Trophoblast cell (in vitro differentiated cells and primary cell): Measurements from ENCODE around the gene IMPDH2.

Source experiments
- DNase-seq, 2 donors: peaks; one replicate each; pipeline ENCODE4 v3.0.0-alpha.2; 2016
- H2AFZ ChIP-seq: 2 replicates; pipeline ENCODE4 v1.6.1; 2013; ENCODE audit warnings: low read length, moderate library complexity, mild to moderate bottlenecking; ENCODE audit not compliant: insufficient read depth, poor library complexity
- H2AK5ac ChIP-seq: 2 replicates; pipeline ENCODE4 v1.6.1; 2013; ENCODE audit warnings: mild to moderate bottlenecking, low read length
- H2BK120ac ChIP-seq: 2 replicates; pipeline ENCODE4 v1.6.1; 2013; ENCODE audit warnings: low read length, mild to moderate bottlenecking, moderate library complexity; ENCODE audit not compliant: insufficient read depth, poor library complexity
- H2BK12ac ChIP-seq: 2 replicates; pipeline ENCODE4 v1.6.1; 2013; ENCODE audit warnings: mild to moderate bottlenecking, low read length, moderate library complexity
- H2BK5ac ChIP-seq: 2 replicates; pipeline ENCODE4 v1.6.1; 2013; ENCODE audit warnings: low read length, low read depth, moderate library complexity, mild to moderate bottlenecking; ENCODE audit not compliant: poor library complexity
- H3K14ac ChIP-seq: 2 replicates; pipeline ENCODE4 v1.6.1; 2013; ENCODE audit warnings: mild to moderate bottlenecking, low read length
- H3K18ac ChIP-seq: 2 replicates; pipeline ENCODE4 v1.6.1; 2013; ENCODE audit warnings: mild to moderate bottlenecking, low read length
- H3K23ac ChIP-seq: 2 replicates; pipeline ENCODE4 v1.6.1; 2013; ENCODE audit warnings: low read length
- H3K27ac ChIP-seq: 2 replicates; pipeline ENCODE4 v1.5.1; 2013; ENCODE audit warnings: low read depth, mild to moderate bottlenecking, inconsistent platforms, low read length, moderate library complexity
- H3K27me3 ChIP-seq: 2 replicates; pipeline ENCODE4 v1.6.1; 2013; ENCODE audit warnings: inconsistent platforms, mild to moderate bottlenecking, low read length, moderate library complexity; ENCODE audit not compliant: insufficient read depth
- H3K36me3 ChIP-seq, 2 experiments: 1 replicate in 1 of 2; 2 replicates in 1 of 2; pipeline ENCODE4 v1.6.1; 2013; ENCODE audit warnings: low read length in 2 of 2, mild to moderate bottlenecking in 2 of 2, moderate library complexity in 1 of 2; ENCODE audit not compliant: insufficient read depth in 2 of 2, control insufficient read depth in 1 of 2
- H3K4ac ChIP-seq: 2 replicates; pipeline ENCODE4 v1.6.1; 2013; ENCODE audit warnings: low read depth, mild to moderate bottlenecking, low read length, moderate library complexity
- H3K4me1 ChIP-seq, 2 experiments: 1 replicate in 1 of 2; 2 replicates in 1 of 2; pipeline ENCODE4 v1.6.1; 2013; ENCODE audit warnings: low read length in 2 of 2, mild to moderate bottlenecking in 2 of 2, moderate library complexity in 1 of 2; ENCODE audit not compliant: insufficient read depth in 2 of 2, control insufficient read depth in 1 of 2
- H3K4me2 ChIP-seq: 2 replicates; pipeline ENCODE4 v1.6.1; 2013; ENCODE audit warnings: inconsistent platforms, mild to moderate bottlenecking, low read length, moderate library complexity
- H3K4me3 ChIP-seq: 2 replicates; pipeline ENCODE4 v1.5.1; 2013; ENCODE audit warnings: mild to moderate bottlenecking, low read depth, low read length, inconsistent platforms
- H3K79me1 ChIP-seq: one replicate; pipeline ENCODE4 v1.6.1; 2013; ENCODE audit warnings: low read length
- H3K79me2 ChIP-seq: 2 replicates; pipeline ENCODE4 v1.6.1; 2013; ENCODE audit warnings: low read length, mild to moderate bottlenecking; ENCODE audit not compliant: control insufficient read depth, insufficient read depth, poor library complexity
- H3K9ac ChIP-seq: 2 replicates; pipeline ENCODE4 v1.6.1; 2013; ENCODE audit warnings: mild to moderate bottlenecking, low read length
- H3K9me3 ChIP-seq: 2 replicates; pipeline ENCODE4 v1.6.1; 2013; ENCODE audit warnings: low read depth, mild to moderate bottlenecking, control low read depth, inconsistent platforms, low read length; ENCODE audit not compliant: insufficient read depth
- H4K12ac ChIP-seq: 2 replicates; pipeline ENCODE4 v1.6.1; 2013; ENCODE audit warnings: low read depth, mild to moderate bottlenecking, low read length, moderate library complexity
- H4K8ac ChIP-seq: 2 replicates; pipeline ENCODE4 v1.6.1; 2013; ENCODE audit warnings: low read depth, mild to moderate bottlenecking, low read length, moderate library complexity
- H4K91ac ChIP-seq: one replicate; pipeline ENCODE4 v1.6.1; 2013; ENCODE audit warnings: low read depth, mild to moderate bottlenecking, low read length, moderate library complexity
- WGBS: extraction: QIAGEN DNeasy Blood & Tissue Kit; methylation state at CpG from one replicate; pipeline ENCODE4 v1.1.7; 2013; ENCODE audit warnings: missing lambda C conversion rate; ENCODE audit not compliant: insufficient read length, insufficient coverage; ENCODE audit errors: extremely low coverage; 5-methylcytosine and 5-hydroxymethylcytosine counted together

Gene IMPDH2

GRCh38 chr3:48990636-48991469 lies 38.3 kb downstream of the IMPDH2 start:
- peak overlapping the region; percentile 77 for H3K9ac ChIP-seq
- peaks cover 13 to 15% of the 10 kb centered on the region in 2 experiments for H3K4me1 ChIP-seq
- no peak overlapping the region for H2BK12ac ChIP-seq
- H3K18ac ChIP-seq: peak overlapping the region; percentile 57
- no peak overlapping the region for H3K23ac ChIP-seq
- peak overlapping the region; percentile 89 for H3K4me2 ChIP-seq
- H4K8ac ChIP-seq: peak overlapping the region; percentile 72
- H3K14ac ChIP-seq: peak overlapping the region; percentile 32
- WGBS: no CpG with 5 or more reads among the region's 40 CpGs
- peak overlapping the region; percentile 29 for H2BK120ac ChIP-seq
- peak in 1 of 2 donors; percentile 31 for DNase-seq
- H3K9me3 ChIP-seq: no peaks in the 10 kb centered on the region
- peak overlapping the region; percentile 10 for H4K12ac ChIP-seq
- no peaks in the 10 kb centered on the region for H3K36me3 ChIP-seq
- peak overlapping the region; percentile 59 for H3K4ac ChIP-seq
- peak overlapping the region; percentile 7 for H2AK5ac ChIP-seq
- peak overlapping the region; percentile 78 for H3K4me3 ChIP-seq
- peak overlapping the region; percentile 71 for H4K91ac ChIP-seq
- no peaks in the 10 kb centered on the region for H3K27me3 ChIP-seq
- H2AFZ ChIP-seq: peak overlapping the region; percentile 19
- no peak overlapping the region for H3K27ac ChIP-seq
- H3K79me2 ChIP-seq: peaks cover 3% of the 10 kb centered on the region
- H2BK5ac ChIP-seq: no peak overlapping the region
- H3K79me1 ChIP-seq: peaks cover 10% of the 10 kb centered on the region

GRCh38 chr3:48989796-48990635 lies 39.2 kb downstream of the IMPDH2 start, which contains the start of gene P4HTM:
Gene P4HTM (plus strand): TSS chr3:48990241. CDS start chr3:48990257, 16 bp downstream.
- H2BK5ac ChIP-seq: peak within 1 kb of the TSS; percentile 63
- peaks cover 2% of the 10 kb centered on the region in 2 experiments for H3K36me3 ChIP-seq
- H4K8ac ChIP-seq: peak within 1 kb of the TSS; percentile 72
- H3K79me2 ChIP-seq: peaks cover 3% of the 10 kb centered on the region
- H4K91ac ChIP-seq: peak within 1 kb of the TSS; percentile 71
- H3K4ac ChIP-seq: peak within 1 kb of the TSS; percentile 59
- H3K79me1 ChIP-seq: peaks cover 10% of the 10 kb centered on the region
- peak within 1 kb of the TSS; percentile 51 for H2BK12ac ChIP-seq
- peak within 1 kb of the TSS; percentile 44 for H2AK5ac ChIP-seq
- H3K27ac ChIP-seq: peak within 1 kb of the TSS; percentile 82
- no peaks in the 10 kb centered on the region for H3K27me3 ChIP-seq
- H2BK120ac ChIP-seq: peak within 1 kb of the TSS; percentile 41
- H3K23ac ChIP-seq: no peak within 1 kb of the TSS
- H3K14ac ChIP-seq: peak within 1 kb of the TSS; percentile 54
- peak within 1 kb of the TSS; percentile 77 for H3K9ac ChIP-seq
- H3K4me2 ChIP-seq: peak within 1 kb of the TSS; percentile 89
- H3K18ac ChIP-seq: peak within 1 kb of the TSS; percentile 57
- H2AFZ ChIP-seq: peak within 1 kb of the TSS; percentile 20
- H4K12ac ChIP-seq: peak within 1 kb of the TSS; percentile 58
- peak; percentile 46 to 73 for DNase-seq
- peak within 1 kb of the TSS; percentile 78 for H3K4me3 ChIP-seq
- H3K9me3 ChIP-seq: no peaks in the 10 kb centered on the region
- WGBS: no CpG with 5 or more reads among the region's 91 CpGs
- H3K4me1 ChIP-seq: peaks cover 13 to 15% of the 10 kb centered on the region in 2 experiments

DNA sequence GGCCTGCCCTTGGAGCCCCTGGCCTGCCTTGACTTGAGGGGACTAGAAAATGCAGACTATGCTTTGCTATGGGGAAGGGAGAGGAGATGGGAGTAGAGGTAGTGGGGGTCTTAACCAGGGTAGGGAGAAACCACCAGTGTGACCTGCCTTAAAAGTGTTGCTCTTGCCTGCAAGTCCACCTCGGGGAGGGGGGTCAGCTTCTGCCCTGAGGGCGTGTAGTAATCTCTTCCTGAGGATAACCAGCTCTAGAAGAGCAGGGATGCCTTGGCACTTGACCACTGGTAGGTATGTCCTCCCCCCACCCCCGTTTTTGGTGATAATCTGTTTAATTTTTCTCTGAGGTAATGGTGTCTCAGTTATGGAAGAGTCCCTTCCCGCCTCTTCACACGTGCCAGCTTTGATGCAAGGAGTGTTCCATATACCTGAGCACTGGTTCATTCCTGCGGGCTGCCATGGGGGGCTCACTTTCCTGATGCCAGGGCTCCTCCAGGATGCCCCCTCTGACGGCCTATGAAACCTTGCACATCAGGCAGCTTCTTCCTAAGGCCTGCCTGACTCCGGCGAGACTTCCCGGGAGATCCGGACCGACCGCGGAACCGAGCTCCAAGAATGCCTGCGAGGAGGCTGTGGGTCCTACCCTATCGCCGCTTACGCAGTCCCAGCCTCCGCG lies 39.9 kb downstream of the IMPDH2 start:
- Histone ChIP-seq H3K9ac (peak overlapping the region; percentile 11), H3K23ac (no peak overlapping the region), H3K14ac (peak overlapping the region; percentile 54), H2BK120ac (peak overlapping the region; percentile 41), H3K36me3 (peaks cover 5 to 9% of the 10 kb centered on the region in 2 experiments), H4K12ac (peak overlapping the region; percentile 46), H3K27ac (peak overlapping the region; percentile 82), H3K4me2 (peak overlapping the region; percentile 89), H4K8ac (peak overlapping the region; percentile 66), H3K18ac (peak overlapping the region; percentile 47), H2AFZ (no peak overlapping the region), H2AK5ac (peak overlapping the region; percentile 44), H3K4me3 (peak overlapping the region; percentile 78), H2BK5ac (peak overlapping the region; percentile 59), H3K4me1 (peaks cover 13 to 15% of the 10 kb centered on the region in 2 experiments), H3K9me3 (no peaks in the 10 kb centered on the region), H3K4ac (no peak overlapping the region), H3K79me1 (peaks cover 10% of the 10 kb centered on the region), H3K27me3 (no peaks in the 10 kb centered on the region), H4K91ac (peak overlapping the region; percentile 41), H3K79me2 (peaks cover 3% of the 10 kb centered on the region), H2BK12ac (peak overlapping the region; percentile 51)
- no CpG with 5 or more reads among the region's 21 CpGs for WGBS
- DNase-seq: no peak
